ENCODE data around the gene HHATL.

- TF ChIP-seq RAD21 (IDR thresholded peaks at IDR 0.05; ENCODE audit: low read depth), result no peak
- no peak for TF ChIP-seq CEBPB (IDR thresholded peaks at IDR 0.05)
- no peak for TF ChIP-seq TAF1 (IDR thresholded peaks at IDR 0.05; ENCODE audit: low read depth)
- no peak for TF ChIP-seq TCF12 (IDR thresholded peaks at IDR 0.05; ENCODE audit: low read depth)
- no peak for TF ChIP-seq EP300 (IDR thresholded peaks at IDR 0.05; ENCODE audit: borderline replicate concordance)
- no peak for TF ChIP-seq YY1 (IDR thresholded peaks at IDR 0.05; ENCODE audit: low read depth)
Measured at GRCh38 chr3:42657675-42658074, 44.9 kb downstream of the HHATL start.

All from Ishikawa (cell line).